SJSA1 (cell line): ENCODE measurements around the gene METRN. TPM values are rescaled to one million over a fixed set of nuclear protein-coding genes. Genes with fewer than 3 reads are reported as not detected.

Experiments used
- DNase-seq, 2 experiments: peaks; one replicate each; pipeline ENCODE4 v3.0.0-alpha.2; 2015 to 2020; ENCODE audit warnings: low spot score in 2 of 2, low read depth in 1 of 2
- H3K27ac ChIP-seq: fragments of 250-450 bp; sonication (Bioruptor Pico); 2 replicates; pipeline ENCODE4 v1.5.1; 2020; ENCODE audit warnings: mild to moderate bottlenecking, moderate library complexity
- H3K27me3 ChIP-seq: fragments of 250-450 bp; sonication (Bioruptor Pico); replicated peaks from 2 replicates; pipeline ENCODE4 v1.5.1; 2020; ENCODE audit warnings: mild to moderate bottlenecking, moderate library complexity
- H3K36me3 ChIP-seq: fragments of 250-450 bp; sonication (Bioruptor Pico); 2 replicates; pipeline ENCODE4 v1.5.1; 2020; ENCODE audit warnings: mild to moderate bottlenecking
- H3K4me1 ChIP-seq: fragments of 250-450 bp; sonication (Bioruptor Pico); replicated peaks from 2 replicates; pipeline ENCODE4 v1.6.1; 2021; ENCODE audit warnings: mild to moderate bottlenecking
- H3K4me3 ChIP-seq: fragments of 250-450 bp; sonication (Bioruptor Pico); 2 replicates; pipeline ENCODE4 v1.5.1; 2020; ENCODE audit warnings: mild to moderate bottlenecking
- H3K9me3 ChIP-seq: fragments of 250-450 bp; sonication (Bioruptor Pico); replicated peaks from 2 replicates; pipeline ENCODE4 v1.5.1; 2020; ENCODE audit warnings: mild to moderate bottlenecking
- total RNA-seq: library from RNA; depleted of rRNA; stranded (reverse); fragments of >200 nt; shearing (Covaris generic); gene quantifications from 2 replicates; pipeline ENCODE4 v1.2.3, GENCODE V29; 2014

Gene METRN
- total RNA-seq, 1 experiment from 2014 or later, result 75.5 TPM

DNA sequence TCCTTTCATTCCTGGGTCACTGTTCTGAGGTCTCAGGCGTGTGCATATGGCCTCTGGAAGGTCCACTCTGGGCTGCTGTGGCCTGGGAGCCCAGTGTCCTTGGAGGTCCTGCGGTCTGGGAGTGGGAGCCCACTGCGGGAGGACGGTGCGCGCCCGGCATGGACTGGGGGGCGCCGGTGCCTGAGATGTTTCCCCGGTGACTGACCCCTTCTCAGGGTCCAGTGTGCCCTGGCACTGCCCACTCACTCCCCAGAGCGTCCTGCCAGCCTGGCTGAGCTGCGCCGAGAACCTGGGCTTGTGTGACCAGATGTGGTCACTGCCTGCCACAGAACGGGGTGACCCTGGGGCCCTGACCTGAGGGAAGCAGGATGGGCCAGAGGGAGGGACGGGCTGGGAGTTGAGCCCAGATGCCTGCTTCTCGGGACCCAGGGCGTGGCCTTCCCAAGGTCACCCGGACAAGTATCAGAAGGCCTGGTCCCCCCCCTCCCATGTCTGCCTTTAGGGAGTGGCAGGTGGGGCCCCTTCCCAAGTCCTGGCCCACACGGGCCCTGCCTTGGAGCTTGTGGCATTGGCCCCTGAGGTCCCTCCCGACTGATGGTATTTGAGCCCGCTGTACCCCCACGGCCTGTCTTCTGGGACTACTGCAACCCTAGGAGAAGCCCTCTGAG is 40.6 kb upstream of the METRN start:
- Histone ChIP-seq H3K9me3 (no peaks in the 10 kb centered on the region), H3K4me1 (peaks cover 9% of the 10 kb centered on the region), H3K4me3 (no peak overlapping the region), H3K27me3 (no peaks in the 10 kb centered on the region), H3K27ac (no peak overlapping the region), H3K36me3 (peaks cover 50% of the 10 kb centered on the region)
- no peak for DNase-seq

GRCh38 chr16:674968-675883 is 39.7 kb upstream of the METRN start, which contains the start of gene RHBDL1:
RHBDL1 (plus strand) TSS chr16:675671; CDS start chr16:675791, 120 bp downstream.
- Histone ChIP-seq H3K4me1 (peaks cover 14% of the 10 kb centered on the region), H3K27me3 (no peaks in the 10 kb centered on the region), H3K36me3 (peaks cover 44% of the 10 kb centered on the region), H3K9me3 (peaks cover 3% of the 10 kb centered on the region), H3K4me3 (no peak within 1 kb of the TSS), H3K27ac (no peak within 1 kb of the TSS)
- DNase-seq, result no peak

- H3K4me1 ChIP-seq, result peaks cover 19% of the 10 kb centered on the region
- no peak overlapping the region for H3K4me3 ChIP-seq
- H3K27me3 ChIP-seq, result no peaks in the 10 kb centered on the region
- H3K27ac ChIP-seq, result no peak overlapping the region
- H3K9me3 ChIP-seq, result peaks cover 5% of the 10 kb centered on the region
- H3K36me3 ChIP-seq, result peaks cover 43% of the 10 kb centered on the region
- no peak for DNase-seq
Measured at GRCh38 chr16:675884-676564, 38.9 kb upstream of the METRN start.

GRCh38 chr16:676565-676902 is 38.4 kb upstream of the METRN start:
- Histone ChIP-seq H3K27me3 (no peaks in the 10 kb centered on the region), H3K36me3 (peaks cover 43% of the 10 kb centered on the region), H3K4me3 (no peak overlapping the region), H3K27ac (no peak overlapping the region), H3K4me1 (peaks cover 24% of the 10 kb centered on the region), H3K9me3 (peaks cover 5% of the 10 kb centered on the region)
- no peak for DNase-seq

DNA sequence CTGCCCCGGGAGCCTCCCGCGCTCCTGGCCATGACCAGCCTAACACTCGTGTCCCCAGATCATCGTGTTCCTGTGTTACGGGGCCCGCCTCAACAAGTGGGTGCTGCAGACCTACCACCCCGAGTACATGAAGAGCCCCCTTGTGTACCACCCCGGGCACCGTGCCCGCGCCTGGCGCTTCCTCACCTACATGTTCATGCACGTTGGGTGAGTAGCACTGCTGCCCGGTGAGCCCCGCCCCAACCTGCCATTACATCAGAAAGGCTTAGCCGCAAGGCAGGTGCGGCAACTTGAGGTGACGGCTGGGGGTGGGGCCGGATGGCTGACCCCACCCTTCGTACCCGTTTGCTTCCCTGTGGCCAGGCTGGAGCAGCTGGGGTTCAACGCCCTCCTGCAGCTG is 38.0 kb upstream of the METRN start:
- H3K27ac ChIP-seq, result no peak overlapping the region
- H3K27me3 ChIP-seq, result no peaks in the 10 kb centered on the region
- H3K9me3 ChIP-seq, result peaks cover 5% of the 10 kb centered on the region
- H3K36me3 ChIP-seq, result peaks cover 43% of the 10 kb centered on the region
- no peak overlapping the region for H3K4me3 ChIP-seq
- peaks cover 27% of the 10 kb centered on the region for H3K4me1 ChIP-seq
- no peak for DNase-seq

DNA sequence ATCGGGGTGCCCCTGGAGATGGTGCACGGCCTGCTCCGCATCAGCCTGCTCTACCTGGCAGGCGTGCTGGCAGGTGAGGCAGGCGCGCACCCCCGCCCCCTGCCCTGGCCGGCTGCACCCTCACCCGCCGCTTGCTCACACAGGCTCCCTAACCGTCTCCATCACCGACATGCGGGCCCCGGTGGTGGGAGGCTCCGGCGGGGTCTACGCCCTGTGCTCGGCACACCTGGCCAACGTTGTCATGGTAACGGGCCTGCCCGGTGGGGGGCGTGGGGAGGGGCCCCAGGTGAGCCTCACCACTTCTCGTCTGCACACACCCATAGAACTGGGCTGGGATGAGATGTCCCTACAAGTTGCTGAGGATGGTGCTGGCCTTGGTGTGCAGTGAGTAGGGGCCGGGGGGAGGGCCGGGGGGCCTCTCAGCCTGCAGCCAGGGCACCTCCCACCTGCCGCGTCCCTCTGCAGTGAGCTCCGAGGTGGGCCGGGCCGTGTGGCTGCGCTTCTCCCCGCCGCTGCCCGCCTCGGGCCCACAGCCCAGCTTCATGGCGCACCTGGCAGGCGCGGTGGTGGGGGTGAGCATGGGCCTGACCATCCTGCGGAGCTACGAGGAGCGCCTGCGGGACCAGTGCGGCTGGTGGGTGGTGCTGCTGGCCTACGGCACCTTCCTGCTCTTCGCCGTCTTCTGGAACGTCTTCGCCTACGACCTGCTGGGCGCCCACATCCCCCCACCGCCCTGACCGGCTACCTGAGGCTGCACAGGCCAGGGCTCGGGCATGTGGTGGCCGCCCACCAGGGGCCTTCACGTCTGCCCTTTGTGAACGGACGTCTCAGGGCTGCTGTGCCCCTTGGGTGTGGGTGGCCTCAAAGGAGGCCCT is 37.4 kb upstream of the METRN start:
- no peak for DNase-seq
- Histone ChIP-seq H3K27me3 (no peaks in the 10 kb centered on the region), H3K36me3 (peaks cover 43% of the 10 kb centered on the region), H3K4me3 (no peak overlapping the region), H3K4me1 (peaks cover 31% of the 10 kb centered on the region), H3K27ac (no peak overlapping the region), H3K9me3 (peaks cover 5% of the 10 kb centered on the region)

DNA sequence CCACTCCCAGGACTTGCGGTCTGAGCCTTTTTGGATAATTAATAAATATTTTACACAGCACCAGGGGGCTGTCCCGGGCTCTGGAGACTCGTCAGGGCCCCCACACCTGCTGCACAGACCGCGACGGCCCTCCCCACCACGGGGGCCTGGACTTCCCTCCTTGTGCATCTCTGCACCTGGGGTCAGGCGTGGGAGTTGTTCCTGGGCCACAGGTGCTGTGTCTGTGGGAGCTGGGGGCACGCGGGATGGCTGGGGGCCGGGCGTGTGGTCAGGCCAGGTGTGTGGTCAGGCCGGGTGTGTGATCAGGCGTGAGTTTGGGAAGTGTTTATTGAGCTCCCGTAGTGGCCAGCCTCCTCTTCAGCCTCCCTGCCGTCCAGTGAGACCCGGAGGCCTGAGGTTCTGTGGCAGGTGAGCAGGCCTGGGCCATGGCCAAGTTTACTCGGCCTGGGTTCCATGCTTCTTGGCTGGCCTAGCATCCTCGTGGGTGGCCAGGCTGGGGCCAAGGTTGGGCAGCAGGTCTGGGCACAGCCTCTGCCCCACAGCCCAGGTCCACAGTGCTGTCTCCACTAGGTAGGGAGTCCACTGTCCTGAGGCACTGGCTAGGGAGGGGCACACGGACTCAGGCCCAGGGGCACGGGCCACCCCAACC is 36.6 kb upstream of the METRN start:
- no peaks in the 10 kb centered on the region for H3K27me3 ChIP-seq
- H3K4me3 ChIP-seq, result no peak overlapping the region
- H3K27ac ChIP-seq, result no peak overlapping the region

GRCh38 chr16:678858-679813 is 35.8 kb upstream of the METRN start:
- peaks cover 43% of the 10 kb centered on the region for H3K36me3 ChIP-seq
- H3K9me3 ChIP-seq, result peaks cover 5% of the 10 kb centered on the region
- peaks cover 41% of the 10 kb centered on the region for H3K4me1 ChIP-seq
- H3K4me3 ChIP-seq, result peak overlapping the region; percentile 37
- DNase-seq, result peak; percentile 70 to 79
- no peaks in the 10 kb centered on the region for H3K27me3 ChIP-seq
- no peak overlapping the region for H3K27ac ChIP-seq

More for the DNA sequence above, 36.6 kb upstream of the METRN start:
- Histone ChIP-seq H3K9me3 (peaks cover 5% of the 10 kb centered on the region), H3K36me3 (peaks cover 43% of the 10 kb centered on the region), H3K4me1 (peaks cover 33% of the 10 kb centered on the region)
- no peak for DNase-seq

DNA sequence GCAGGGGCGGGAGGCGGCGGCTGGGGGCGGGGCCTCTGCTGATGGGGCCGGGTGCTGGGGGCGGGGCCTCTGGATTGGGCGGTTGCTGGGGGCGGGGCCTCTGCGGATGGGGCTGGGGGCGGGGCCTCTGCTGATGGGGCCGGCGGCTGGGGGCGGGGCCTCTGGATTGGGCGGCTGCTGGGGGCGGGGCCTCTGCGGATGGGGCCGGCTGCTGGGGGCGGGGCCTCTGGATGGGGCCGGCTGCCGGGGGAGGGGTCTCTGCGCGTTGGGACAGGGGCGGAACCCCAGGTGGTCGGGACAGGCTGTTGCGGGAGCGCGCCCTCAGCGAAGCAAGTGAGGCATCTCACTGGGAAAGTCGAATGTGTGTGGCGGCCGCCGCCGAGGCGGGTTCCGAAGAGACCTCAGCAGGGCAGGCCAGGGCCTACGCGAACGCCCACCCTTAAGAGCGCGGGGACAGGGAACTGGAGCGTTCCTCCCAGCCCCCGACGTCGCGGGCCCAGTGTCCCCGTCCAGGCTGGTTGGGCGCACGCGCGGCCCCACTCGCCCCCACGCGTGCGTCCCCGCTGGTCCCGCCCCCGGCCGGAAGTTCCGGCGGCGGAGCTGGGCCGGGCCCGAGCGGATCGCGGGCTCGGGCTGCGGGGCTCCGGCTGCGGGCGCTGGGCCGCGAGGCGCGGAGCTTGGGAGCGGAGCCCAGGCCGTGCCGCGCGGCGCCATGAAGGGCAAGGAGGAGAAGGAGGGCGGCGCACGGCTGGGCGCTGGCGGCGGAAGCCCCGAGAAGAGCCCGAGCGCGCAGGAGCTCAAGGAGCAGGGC is 34.9 kb upstream of the METRN start, which contains the start of gene STUB1:
Gene STUB1, plus strand, starts transcription at position 597 of the 811 bp plus-strand sequence. Its CDS starts 116 bp downstream, at position 713.
- peak; percentile 90 for DNase-seq
- Histone ChIP-seq H3K27me3 (no peaks in the 10 kb centered on the region), H3K27ac (peak within 1 kb of the TSS; percentile 70), H3K36me3 (peaks cover 47% of the 10 kb centered on the region), H3K4me1 (peaks cover 46% of the 10 kb centered on the region), H3K4me3 (peak within 1 kb of the TSS; percentile 99), H3K9me3 (peaks cover 5% of the 10 kb centered on the region)

DNA sequence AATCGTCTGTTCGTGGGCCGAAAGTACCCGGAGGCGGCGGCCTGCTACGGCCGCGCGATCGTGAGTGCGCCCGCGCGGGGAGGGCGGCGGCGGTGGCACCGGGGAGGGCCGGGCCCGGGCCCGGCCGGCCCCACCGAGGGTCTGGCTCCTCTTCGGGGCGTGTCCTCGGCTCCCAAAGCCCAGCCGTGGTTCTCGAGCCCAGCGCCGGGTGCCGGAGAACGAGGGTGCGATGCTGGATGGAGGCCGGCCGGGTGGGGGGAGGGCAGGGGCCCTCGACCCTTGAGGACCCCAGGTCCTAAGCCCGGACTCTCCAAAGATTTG is 34.3 kb upstream of the METRN start:
- DNase-seq, result no peak
- no peaks in the 10 kb centered on the region for H3K27me3 ChIP-seq
- H3K4me3 ChIP-seq, result peak overlapping the region; percentile 99
- H3K36me3 ChIP-seq, result peaks cover 53% of the 10 kb centered on the region
- peaks cover 43% of the 10 kb centered on the region for H3K4me1 ChIP-seq
- H3K9me3 ChIP-seq, result peaks cover 5% of the 10 kb centered on the region
- peak overlapping the region; percentile 70 for H3K27ac ChIP-seq

GRCh38 chr16:680967-681745 is 33.8 kb upstream of the METRN start:
- Histone ChIP-seq H3K9me3 (peaks cover 5% of the 10 kb centered on the region), H3K4me3 (peak overlapping the region; percentile 99), H3K27ac (no peak overlapping the region), H3K36me3 (peaks cover 58% of the 10 kb centered on the region), H3K4me1 (peaks cover 43% of the 10 kb centered on the region), H3K27me3 (no peaks in the 10 kb centered on the region)
- DNase-seq, result peak; percentile 53 to 69
